GM21619 (cell line): ENCODE results near the gene TIMM44.
"Not testable (repeated sequence)": the region's sequence is repeated elsewhere in the genome, so short reads cannot be mapped to it uniquely, and the experiment has no call there.

Experiments
- ATAC-seq: cut with Tn5 transposase; IDR thresholded peaks from one replicate; pipeline ENCODE4 v1.9.1; 2021; ENCODE audit not compliant: unreplicated experiment

TIMM44 gene

DNA sequence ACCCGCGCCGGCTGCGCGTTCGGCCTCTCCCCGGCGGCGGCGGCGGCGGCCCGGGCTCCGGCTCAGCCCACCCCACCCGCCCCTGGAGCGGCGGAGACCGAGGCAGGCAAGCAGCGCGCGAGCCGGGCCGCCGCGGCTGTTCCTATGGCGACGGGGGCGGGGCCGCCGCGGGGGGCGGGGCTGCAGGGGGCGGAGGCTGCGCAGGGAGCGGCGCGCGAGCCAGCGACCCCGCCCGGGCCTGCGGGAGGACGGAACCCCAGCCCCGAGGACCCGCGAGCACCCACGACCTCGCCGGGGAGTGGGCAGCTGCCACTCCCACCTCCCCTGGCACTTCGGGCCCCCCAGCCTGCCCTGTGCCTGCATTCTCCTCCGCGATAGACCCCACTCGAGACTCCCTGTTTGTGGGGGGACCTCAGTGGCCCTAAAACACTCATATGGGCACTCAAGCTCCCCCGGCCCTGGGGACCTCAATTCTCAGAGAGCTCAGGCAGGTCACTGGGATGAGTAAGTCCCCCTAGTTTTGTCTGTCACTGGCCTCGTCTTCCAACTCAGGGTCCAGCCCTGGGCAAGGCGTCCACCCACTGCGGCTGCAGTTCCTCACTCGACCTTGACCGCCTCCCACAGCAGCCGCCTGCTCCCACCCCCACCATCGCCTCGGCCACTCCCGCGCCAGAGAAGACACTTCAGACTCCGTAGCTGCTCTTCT lies 17.3 kb downstream of the TIMM44 start, which contains the start of gene CTXN1:
Gene CTXN1 (minus strand): TSS at position 115 of the 706 bp plus-strand sequence. CDS start 597 bp downstream, outside the sequence.
- ATAC-seq, result no peak

DNA sequence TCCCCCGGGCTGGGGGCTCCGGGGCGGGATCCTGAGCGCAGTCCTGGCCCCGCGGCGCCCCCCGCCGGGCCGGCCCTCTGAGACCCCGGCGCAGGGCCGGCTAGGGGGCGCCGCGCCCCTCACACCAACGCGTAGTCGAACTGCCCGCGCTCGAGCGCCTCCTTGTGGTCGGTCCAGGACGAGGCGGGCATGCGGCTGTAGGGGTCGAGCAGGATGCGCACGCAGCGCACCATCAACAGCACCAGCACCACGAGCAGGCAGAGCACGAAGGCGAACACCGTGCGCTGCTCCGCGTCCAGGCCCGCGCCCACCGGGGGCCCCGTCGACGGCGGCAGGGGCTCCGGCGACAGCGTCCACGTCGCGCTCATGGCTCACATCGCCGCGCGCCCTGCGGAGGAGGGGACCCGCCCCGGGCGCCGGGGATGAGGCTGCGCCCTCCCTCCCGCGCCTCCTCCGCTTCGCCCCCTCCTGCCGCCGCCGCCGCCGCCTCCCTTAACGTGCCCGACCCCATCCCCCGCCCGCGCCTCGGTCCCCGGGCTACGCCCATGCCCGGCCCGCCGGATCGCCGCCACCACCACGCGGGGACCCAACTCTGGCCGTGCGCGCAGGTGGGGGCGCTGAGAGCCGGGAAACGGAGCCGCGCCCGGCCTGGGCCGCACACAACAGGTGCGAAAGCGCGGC lies 18.2 kb downstream of the TIMM44 start:
- ATAC-seq, result no peak

DNA sequence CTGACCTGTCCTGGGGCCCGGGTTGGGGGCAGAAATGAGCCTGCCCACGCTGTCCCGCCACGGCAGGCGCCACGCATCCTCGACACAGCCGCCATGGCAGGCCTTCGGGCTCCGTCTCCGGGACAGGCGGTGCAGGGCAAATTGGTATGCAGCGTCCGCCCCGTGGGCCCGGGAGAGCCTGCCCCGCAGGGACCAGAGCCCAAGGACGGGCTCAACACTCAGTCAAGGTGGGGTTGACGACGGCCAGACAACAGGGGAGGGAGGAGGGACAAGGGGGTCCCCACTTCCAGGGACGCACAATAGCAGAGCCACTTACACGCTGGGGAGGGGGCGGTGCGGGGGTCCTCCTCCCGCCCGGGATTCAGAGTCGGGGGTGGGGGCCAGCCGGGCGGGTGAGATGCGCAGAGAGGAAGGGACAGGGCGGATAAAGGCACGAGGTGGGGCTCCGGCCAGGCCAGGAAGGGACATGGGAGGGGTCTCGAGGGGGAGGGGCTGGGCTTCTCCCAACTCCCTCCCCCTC lies 18.8 kb downstream of the TIMM44 start:
- ATAC-seq, result no peak

DNA sequence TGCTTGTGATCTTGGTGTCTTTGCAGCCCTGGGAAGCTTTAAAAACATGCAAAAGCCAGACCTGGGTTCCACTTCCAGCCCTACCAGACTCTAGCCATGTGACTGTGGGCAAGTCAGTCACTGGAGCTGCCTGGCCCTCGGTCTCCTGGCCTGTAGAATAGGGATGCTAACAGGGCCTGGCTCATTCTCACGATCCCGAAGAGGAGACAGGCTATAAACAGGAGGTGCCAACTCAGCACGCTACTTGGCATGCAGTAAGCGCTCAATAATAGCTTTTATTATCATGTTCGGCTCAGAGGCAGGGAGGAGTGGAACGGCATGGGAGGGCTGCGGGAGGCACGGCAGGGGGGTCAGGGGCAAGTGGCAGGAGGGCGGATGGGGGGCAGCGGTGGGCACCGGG lies 19.2 kb downstream of the TIMM44 start:
- no peak for ATAC-seq

DNA sequence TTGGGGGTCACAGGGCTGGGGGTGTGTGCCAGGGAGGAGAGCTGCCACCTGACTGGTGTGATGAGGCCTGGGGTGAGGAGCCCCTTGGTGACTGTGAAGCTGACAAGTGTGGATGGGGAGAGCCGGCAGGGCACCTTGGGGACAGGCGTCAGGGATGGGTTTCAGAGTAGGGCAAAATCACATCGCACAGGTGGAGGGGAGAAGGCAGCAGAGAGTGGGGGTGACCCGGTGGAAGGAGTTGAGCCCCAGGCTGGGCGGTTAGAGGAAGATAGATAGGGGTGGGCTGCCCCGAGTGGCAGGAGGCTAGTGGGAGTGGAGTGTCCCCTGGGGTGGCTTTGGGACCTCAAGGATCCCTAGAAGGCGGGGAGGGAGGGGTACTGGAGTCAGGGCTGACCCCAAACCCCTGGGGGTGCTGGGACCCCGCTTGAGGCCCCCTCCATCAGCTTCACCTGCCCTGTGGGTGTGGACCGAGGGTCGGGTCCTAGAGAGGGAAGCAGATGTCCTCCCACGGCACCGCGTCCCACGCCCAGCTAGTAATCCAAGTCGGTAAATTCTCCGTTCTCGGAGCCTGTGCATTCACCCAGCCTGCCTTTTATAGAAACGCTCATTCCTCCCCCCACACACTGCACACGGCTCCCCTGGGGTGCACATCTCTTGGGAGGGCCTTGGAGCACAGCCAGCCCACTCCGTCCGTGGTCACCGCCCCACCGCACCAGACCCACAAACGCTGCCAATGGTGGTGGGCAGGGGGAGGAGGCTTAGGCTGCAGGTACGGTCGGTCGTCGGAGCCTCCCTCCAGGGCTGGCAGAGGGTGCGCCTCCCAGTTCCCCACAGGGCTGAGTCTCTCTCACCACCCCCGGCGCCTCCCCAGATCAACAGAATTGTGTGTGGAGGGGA lies 19.9 kb downstream of the TIMM44 start:
- no peak for ATAC-seq

DNA sequence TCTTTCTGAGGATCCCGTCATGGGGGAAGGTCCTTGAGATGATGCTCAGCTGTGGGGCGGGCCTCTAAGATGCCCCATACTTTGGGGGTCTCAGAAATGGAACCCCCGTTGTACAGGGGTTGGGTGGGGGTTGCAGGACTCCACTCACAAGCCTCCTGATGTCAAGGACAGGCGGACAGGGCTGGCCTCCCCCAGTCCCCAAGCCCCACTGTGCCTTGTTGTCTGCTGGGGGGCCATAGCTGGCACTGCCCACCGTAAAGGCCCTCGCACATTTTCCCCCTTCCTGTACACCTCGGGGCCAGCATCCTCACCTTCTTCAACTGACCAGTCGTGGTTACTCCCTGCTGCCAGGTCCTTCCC lies 20.6 kb downstream of the TIMM44 start:
- no peak for ATAC-seq

DNA sequence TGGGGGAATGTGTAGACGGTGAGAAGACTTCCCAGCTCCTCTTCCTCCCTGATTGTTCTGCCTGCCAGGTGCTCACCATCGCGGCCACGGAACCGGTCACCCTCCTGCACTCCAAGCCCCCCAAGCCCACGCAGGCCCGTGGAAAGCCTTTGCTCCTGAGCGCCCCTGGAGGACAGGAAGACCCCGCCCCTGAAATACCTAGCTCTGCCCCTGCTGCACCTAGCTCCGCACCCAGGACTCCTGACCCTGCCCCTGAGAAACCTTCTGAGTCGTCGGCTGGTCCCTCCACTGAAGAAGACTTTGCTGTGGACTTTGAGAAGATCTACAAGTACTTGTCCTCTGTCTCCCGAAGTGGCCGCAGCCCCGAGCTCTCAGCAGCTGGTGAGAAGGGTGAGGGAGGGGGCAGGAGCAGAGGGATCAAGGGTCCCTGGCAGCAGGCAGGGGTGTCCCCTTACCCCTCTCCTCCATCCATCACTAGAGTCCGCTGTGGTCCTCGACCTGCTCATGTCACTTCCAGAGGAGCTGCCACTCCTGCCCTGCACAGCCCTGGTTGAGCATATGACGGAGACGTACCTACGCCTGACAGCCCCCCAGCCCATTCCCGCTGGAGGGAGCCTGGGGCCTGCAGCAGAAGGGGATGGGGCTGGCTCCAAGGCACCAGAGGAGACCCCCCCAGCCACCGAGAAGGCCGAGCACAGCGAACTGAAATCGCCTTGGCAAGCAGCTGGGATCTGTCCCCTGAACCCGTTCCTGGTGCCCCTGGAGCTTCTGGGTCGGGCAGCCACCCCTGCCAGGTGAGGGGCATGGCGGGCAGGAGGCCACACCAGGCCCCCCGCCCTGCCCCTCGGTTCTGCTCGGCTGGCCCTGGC lies 21.3 kb downstream of the TIMM44 start:
- ATAC-seq, result no peak

DNA sequence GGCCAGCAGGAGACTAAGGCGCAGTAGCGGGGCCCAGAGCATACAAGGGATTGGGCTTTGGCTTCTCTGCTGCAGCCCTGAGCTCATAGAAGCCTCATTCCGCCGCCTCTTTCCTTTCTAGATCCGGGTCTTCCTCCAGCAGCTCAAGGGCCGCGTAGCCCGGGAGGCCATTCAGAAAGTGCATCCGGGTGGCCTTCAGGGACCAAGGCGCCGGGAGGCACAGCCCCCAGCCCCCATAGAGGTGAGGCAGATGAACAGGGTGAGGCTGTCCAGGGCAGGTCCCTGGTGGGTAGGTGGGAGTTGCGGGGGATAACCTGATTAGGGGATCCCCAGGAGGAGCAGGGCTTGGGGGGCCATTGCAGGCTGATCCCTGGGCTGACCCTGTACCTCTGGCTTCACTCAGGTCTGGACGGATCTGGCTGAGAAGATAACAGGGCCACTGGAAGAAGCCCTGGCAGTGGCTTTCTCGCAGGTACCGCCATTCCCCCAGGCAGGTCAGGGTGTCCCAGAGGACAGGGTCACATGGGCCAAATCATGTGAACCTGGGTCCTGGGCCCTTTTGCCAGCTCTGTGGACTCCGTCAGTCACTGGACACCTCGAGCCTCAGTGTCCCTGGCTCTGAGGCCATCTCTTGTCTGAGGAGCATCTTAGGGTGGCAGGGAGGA lies 22.0 kb downstream of the TIMM44 start:
- ATAC-seq, result no peak

DNA sequence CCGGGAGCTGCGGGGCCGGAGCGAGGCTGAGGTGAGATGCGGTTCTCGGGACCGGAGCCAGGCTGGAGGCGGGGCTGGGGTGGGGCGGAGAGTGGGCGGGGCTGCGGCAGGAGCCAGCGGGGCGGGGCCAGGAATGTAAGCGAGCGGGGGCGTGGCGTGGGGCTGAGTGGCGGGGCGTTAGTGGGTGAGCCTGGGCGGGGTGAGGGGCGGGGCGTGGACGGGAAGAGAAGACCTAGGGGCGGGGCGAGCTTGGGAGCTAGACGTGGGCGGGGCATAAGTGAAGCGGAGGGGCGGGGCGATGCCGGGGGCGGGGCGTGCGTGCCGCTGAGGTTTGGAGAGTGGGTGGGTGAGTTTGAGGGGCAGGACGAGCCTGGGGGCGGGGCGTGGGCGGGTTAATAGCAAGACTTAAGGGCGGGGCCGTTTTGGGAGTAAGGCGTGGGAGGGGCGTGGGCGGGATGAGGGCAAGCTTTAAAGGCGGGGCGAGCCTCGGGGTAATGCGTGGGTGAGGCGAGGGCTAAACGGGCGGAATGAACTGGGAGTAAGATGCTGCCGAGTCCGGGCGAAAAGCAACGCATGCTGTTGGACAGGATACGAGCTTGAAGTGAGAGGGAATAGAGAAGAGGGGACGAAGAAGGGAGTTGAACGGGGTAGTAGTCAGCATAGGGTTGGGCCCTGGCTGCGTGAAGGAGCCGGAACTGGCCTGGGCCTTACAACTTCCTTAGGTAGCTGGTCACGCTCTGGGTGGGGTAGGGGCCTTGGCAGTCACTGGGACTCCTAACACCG lies 22.8 kb downstream of the TIMM44 start:
- peak; percentile 27 for ATAC-seq

DNA sequence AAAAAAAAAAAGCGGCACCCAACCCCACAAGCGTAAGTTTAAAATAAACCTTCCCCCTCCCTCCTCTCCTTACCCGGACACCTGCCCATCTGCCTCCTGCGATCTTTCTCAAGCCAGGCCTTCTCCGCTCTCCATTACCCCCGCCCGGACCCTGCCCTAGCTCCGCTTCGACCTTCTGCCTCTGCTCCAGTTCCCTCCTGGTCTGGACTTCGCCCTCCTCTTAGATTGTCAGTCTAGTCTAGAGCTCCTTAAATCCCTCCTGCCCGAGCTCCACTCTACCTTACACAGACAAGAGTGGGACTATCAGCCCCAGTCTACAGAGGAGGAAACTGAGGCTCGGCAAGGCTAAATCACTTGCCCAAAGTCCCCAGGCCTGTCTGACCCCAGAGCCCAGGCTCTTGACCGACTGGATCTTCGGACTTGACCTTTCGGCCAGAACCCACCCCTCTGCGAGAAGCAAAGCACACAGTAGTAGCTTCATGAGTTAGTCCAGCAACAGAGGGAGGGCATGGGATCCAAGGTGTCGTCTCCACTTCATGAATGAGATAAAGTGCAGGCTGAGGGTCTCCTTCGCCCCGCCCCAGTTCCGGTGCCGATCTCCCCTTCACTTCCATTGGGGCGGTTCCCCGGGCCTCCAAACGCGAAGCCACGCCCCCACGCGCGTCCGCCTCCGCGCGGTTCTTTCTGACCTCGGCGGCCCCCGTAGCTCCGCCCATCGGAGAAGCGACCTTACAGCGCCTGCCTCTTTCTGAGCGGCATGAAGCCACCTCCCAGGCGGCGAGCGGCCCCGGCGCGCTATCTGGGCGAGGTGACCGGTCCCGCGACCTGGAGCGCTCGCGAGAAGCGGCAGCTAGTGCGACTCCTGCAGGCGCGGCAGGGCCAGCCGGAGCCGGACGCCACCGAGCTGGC lies 23.6 kb downstream of the TIMM44 start, which contains the start of gene SNAPC2:
Gene SNAPC2 (plus strand): TSS at position 729 of the 909 bp plus-strand sequence. CDS start 29 bp downstream, at position 758.
- ATAC-seq, result peak; percentile 57

DNA sequence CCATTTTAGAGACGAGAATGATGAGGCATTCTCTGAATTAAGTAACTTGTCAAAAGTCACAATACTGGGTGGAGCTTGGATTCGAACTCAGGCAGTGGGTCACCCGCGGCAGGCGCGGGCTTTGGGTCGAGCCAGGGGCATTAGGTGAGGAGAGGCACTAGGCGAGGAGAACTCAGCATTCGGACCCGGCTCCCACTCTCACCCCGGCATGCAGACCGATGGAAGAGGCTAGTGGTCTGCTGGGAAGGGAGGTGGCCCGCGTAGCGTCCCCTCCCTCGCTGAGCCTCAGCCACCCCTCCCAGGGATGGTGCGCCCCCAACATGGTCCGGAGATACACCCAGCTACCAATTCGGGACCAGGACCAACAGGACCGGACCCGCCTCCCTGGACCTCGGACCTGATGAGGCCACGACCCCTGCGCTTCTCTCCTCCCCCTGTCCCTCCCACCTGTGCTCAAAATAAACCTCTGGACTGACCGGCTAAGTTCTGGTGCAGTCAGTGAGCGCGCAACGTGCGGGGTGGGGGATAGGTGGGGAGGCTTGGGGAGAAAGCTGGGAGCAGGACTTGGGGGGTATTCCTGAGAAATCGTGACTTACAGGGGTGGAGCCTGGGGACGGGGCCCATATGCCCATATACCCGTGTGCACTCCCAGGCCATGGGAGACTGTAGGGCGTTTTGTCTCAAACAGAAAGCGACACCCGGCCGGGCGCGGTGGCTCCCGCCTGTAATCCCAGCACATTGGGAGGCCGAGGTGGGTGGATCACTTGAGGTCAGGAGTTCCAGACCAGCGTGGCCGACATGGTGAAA lies 24.6 kb downstream of the TIMM44 start:
- ATAC-seq, result no peak

DNA sequence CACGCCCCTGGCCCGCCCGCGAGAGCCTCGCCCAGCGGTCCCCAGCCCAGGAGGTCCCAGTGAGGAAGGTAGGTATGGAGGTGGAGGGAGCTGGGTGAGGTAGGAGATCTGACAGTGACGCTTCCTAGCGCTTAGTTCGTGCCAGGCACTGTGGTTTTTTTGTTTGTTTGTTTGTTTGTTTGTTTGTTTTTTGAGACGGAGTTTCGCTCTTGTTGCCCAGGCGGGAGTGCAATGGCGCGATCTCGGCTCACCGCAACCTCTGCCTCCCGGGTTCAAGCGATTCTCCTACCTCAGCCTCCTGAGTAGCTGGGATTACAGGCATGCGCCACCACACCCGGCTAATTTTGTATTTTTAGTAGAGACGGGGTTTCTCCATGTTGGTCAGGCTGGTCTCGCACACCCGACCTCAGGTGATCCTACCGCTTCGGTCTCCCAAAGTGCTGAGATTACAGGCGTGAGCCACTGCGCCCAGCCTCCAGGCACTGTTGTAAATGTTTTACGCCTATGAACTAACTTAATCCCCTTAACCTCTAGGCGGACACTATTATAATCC lies 25.3 kb downstream of the TIMM44 start:
- ATAC-seq, result not testable (repeated sequence)

DNA sequence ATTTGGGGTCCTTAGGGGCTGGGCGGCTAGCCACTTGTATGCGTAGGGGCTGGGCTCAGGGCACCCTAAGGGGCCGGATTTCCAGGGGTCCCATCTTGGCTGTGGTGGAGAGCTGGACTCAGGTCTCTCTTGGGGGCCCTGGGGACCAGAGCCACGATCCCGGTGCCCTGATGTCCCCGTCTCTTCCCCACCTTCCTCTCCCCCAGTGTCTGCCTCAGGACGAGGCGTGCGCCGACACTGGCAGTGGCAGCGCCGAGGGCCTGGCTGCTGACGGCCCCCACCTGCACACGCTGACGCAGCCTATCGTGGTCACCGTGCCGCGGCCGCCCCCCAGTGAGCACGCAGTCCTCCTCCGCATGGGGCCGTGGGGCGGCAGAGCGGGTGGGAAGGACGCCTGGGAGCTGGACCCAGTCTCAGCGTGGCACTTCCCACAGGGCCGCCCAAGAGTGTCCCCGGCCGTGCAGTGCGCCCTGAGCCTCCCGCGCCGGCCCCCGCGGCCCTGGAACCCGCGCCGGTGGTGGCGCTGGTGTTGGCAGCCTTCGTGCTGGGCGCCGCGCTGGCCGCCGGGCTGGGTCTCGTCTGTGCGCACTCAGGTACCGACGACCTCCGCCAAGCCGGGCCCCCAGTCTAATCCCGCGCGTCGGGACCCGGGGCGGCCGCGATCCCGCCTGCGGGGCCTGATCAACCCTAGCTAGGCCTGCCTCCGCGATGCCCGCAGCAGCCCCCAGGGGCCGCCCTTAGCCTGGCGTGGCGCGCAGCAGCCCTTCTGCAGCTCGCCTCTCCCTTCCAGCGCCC lies 26.0 kb downstream of the TIMM44 start:
- no peak for ATAC-seq

DNA sequence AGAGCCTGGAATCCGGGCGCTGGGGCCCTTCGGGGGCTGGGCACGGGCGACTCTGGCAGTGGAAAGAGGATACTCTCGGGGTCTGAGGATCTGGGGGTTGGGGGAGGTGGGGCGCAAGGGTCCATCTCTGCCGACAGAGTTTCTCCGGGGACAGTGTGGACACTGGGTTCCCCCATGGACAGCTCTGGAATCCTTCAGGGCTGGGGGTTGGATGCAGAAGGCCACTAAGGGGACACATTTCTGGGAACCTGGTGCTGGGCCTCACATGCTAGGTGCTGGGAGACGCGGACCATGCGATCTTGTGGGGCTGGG lies 26.6 kb downstream of the TIMM44 start:
- ATAC-seq, result no peak

DNA sequence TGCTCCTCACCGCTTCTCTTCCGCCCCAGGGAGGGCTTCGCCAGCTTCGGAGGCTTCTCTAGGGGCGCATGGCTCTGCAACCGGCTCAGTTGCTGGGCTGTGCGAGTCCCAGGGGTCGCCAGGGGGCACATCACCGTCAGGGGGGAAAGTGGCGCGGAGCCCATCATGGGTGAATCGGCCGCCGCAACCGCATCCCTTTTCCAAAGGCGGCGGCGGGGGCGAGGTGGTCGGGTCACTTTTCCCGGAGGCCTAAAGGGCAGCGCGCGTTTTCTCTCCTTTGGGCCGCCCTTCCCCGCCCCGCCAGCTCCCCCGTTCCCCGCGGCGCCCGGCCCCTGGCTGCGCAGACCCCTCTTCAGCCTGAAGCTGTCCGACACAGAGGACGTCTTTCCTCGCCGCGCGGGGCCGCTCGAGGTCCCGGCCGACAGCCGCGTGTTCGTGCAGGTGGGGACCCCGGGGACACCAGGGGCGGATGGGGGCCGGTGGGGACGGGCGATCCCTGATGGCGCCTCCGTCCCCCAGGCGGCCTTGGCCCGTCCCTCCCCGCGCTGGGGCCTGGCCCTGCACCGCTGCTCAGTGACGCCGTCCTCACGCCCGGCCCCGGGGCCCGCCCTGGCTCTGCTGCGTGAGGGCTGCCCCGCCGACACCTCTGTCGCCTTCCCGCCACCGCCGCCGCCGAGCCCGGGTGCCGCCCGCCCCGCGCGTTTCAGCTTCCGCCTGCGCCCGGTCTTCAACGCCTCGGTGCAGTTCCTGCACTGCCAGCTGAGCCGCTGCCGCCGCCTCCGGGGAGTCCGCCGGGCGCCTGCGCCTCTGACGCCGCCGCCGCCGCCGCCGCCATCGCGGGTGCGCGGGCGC lies 27.1 kb downstream of the TIMM44 start:
- no peak for ATAC-seq
